Fibroblast of lung (primary cell): ENCODE results near the gene CPNE8. TPM values are rescaled to one million over a fixed set of nuclear protein-coding genes. Genes with fewer than 3 reads are reported as not detected.

Experiments
- DNase-seq, 2 donors: peaks; one replicate each; pipeline versions ENCODE4 v3.0.0 to v3.0.0-alpha.2; 2010; ENCODE audit warnings: low read depth in 2 of 2
- H2AFZ ChIP-seq: 2 replicates; pipeline ENCODE4 v1.5.1; 2012; ENCODE audit warnings: low read length, control low read depth, inconsistent platforms
- H3K27ac ChIP-seq: 2 replicates; pipeline ENCODE4 v1.5.1; 2011; ENCODE audit warnings: low read length, control low read depth; ENCODE audit not compliant: insufficient read depth
- H3K27me3 ChIP-seq: 2 replicates; pipeline ENCODE4 v1.5.1; 2011; ENCODE audit warnings: mild to moderate bottlenecking, low read length; ENCODE audit not compliant: control insufficient read depth, insufficient read depth
- H3K36me3 ChIP-seq: 2 replicates; pipeline ENCODE4 v1.5.1; 2011; ENCODE audit warnings: low read length; ENCODE audit not compliant: control insufficient read depth, insufficient read depth
- H3K4me1 ChIP-seq: 2 replicates; pipeline ENCODE4 v1.5.1; 2011; ENCODE audit warnings: low read length; ENCODE audit not compliant: control insufficient read depth, insufficient read depth; ENCODE audit errors: extremely low read depth
- H3K4me2 ChIP-seq: 2 replicates; pipeline ENCODE4 v1.5.1; 2011; ENCODE audit warnings: low read length, control low read depth; ENCODE audit not compliant: insufficient read depth; ENCODE audit errors: extremely low read depth
- H3K4me3 ChIP-seq, 4 experiments: fragments of 200-600 bp in 1 of 4; sonication (generic) in 1 of 4; replicated peaks in 1 of 4; 2 replicates each; pipeline ENCODE4 v1.5.1; 2011 to 2016; ENCODE audit warnings: low read length in 4 of 4, low read depth in 3 of 4, mild to moderate bottlenecking in 3 of 4, control low read depth in 2 of 4, inconsistent platforms in 1 of 4, mixed read lengths in 1 of 4; ENCODE audit not compliant: insufficient read depth in 1 of 4; ENCODE audit errors: control extremely low read depth in 1 of 4
- H3K79me2 ChIP-seq: 2 replicates; pipeline ENCODE4 v1.5.1; 2012; ENCODE audit warnings: mild to moderate bottlenecking, low read length, inconsistent platforms; ENCODE audit not compliant: control insufficient read depth, insufficient read depth
- H3K9ac ChIP-seq: 2 replicates; pipeline ENCODE4 v1.5.1; 2011; ENCODE audit warnings: mild to moderate bottlenecking, low read length, control low read depth; ENCODE audit not compliant: insufficient read depth
- H3K9me3 ChIP-seq: 2 replicates; pipeline ENCODE4 v1.5.1; 2012; ENCODE audit warnings: low read depth, low read length; ENCODE audit not compliant: control insufficient read depth, insufficient read depth
- H4K20me1 ChIP-seq: 2 replicates; pipeline ENCODE4 v1.5.1; 2011; ENCODE audit warnings: low read length; ENCODE audit not compliant: control insufficient read depth, insufficient read depth; ENCODE audit errors: extremely low read depth
- CTCF ChIP-seq, 2 donors: IDR thresholded peaks in 1 of 2; conservative IDR thresholded peaks in 1 of 2; 1 replicate in 1 of 2; 2 replicates in 1 of 2; pipeline ENCODE4 v1.5.1; 2011 to 2012; ENCODE audit warnings: low read length in 2 of 2, control low read depth in 1 of 2, inconsistent platforms in 1 of 2, low read depth in 1 of 2, mild to moderate bottlenecking in 1 of 2
- EZH2 ChIP-seq: IDR thresholded peaks from 2 replicates; pipeline ENCODE4 v1.5.1; 2012; ENCODE audit warnings: low read length, control low read depth, mild to moderate bottlenecking; ENCODE audit errors: missing control alignments
- polyA plus RNA-seq, 2 donors: library from polyadenylated mRNA; depleted of rRNA in 1 of 2; stranded (reverse) in 1 of 2; unstranded in 1 of 2; fragments of >200 nt; gene quantifications; 2 replicates each; pipeline ENCODE4 v1.2.1, GENCODE V29; 2011 to 2012; ENCODE audit warnings: missing spikeins in 1 of 2
- total RNA-seq: library from RNA; depleted of rRNA; stranded (reverse); fragments of >200 nt; gene quantifications from 2 replicates; pipeline ENCODE4 v1.2.1, GENCODE V29; 2014

CPNE8 gene
- total and polyA plus RNA-seq, 2 donors (not counting 1 experiment from before 2014, with no cell fraction given), result 9.8 to 13.4 TPM

GRCh38 chr12:38934686-38935085 is 29.3 kb upstream of the CPNE8 start:
- no peak overlapping the region for H3K9ac ChIP-seq
- H4K20me1 ChIP-seq, result no peaks in the 10 kb centered on the region
- DNase-seq, result peak in 1 of 2 donors; percentile 17

GRCh38 chr12:38934078-38934584 is 28.7 kb upstream of the CPNE8 start:
- H3K36me3 ChIP-seq, result no peaks in the 10 kb centered on the region
- H3K4me3 ChIP-seq, result no peak overlapping the region
- H3K79me2 ChIP-seq, result no peaks in the 10 kb centered on the region

More at GRCh38 chr12:38934686-38935085, 29.3 kb upstream of the CPNE8 start:
- Histone ChIP-seq H3K79me2 (no peaks in the 10 kb centered on the region), H3K4me3 (no peak overlapping the region), H3K9me3 (no peaks in the 10 kb centered on the region), H3K27me3 (no peaks in the 10 kb centered on the region), H3K4me1 (no peaks in the 10 kb centered on the region), H3K4me2 (no peak overlapping the region), H2AFZ (no peak overlapping the region), H3K27ac (no peak overlapping the region), H3K36me3 (no peaks in the 10 kb centered on the region)
- TF ChIP-seq EZH2 (no peak), CTCF (conservative IDR thresholded peaks at IDR 0.05 in 1 of 2, IDR thresholded peaks at IDR 0.05 in 1 of 2; ENCODE audit: low read depth in 1 of 2, low read length in 2 of 2) (no peak)

GRCh38 chr12:38932320-38932719 is 26.9 kb upstream of the CPNE8 start:
- Histone ChIP-seq H3K36me3 (no peaks in the 10 kb centered on the region), H3K4me3 (no peak overlapping the region), H4K20me1 (no peaks in the 10 kb centered on the region), H3K9me3 (no peaks in the 10 kb centered on the region), H3K9ac (no peak overlapping the region), H3K27ac (no peak overlapping the region), H3K79me2 (no peaks in the 10 kb centered on the region), H3K27me3 (no peaks in the 10 kb centered on the region), H2AFZ (no peak overlapping the region), H3K4me1 (no peaks in the 10 kb centered on the region), H3K4me2 (no peak overlapping the region)
- TF ChIP-seq CTCF (conservative IDR thresholded peaks at IDR 0.05 in 1 of 2, IDR thresholded peaks at IDR 0.05 in 1 of 2; ENCODE audit: low read depth in 1 of 2, low read length in 2 of 2) (no peak), EZH2 (no peak)
- no peak for DNase-seq

More at GRCh38 chr12:38934078-38934584, 28.7 kb upstream of the CPNE8 start:
- no peak overlapping the region for H2AFZ ChIP-seq
- H3K27me3 ChIP-seq, result no peaks in the 10 kb centered on the region
- no peak for TF ChIP-seq CTCF (conservative IDR thresholded peaks at IDR 0.05 in 1 of 2, IDR thresholded peaks at IDR 0.05 in 1 of 2; ENCODE audit: low read depth in 1 of 2, low read length in 2 of 2)
- no peak for TF ChIP-seq EZH2
- H4K20me1 ChIP-seq, result no peaks in the 10 kb centered on the region
- H3K4me1 ChIP-seq, result no peaks in the 10 kb centered on the region
- no peaks in the 10 kb centered on the region for H3K9me3 ChIP-seq
- no peak overlapping the region for H3K27ac ChIP-seq
- no peak overlapping the region for H3K9ac ChIP-seq
- no peak overlapping the region for H3K4me2 ChIP-seq
- DNase-seq, result no peak
